K562 (cell line): ENCODE results near the gene MYLK4. TPM values are rescaled to one million over a fixed set of nuclear protein-coding genes. Genes with fewer than 3 reads are reported as not detected.

Experiments
- ATAC-seq: fragments of 200-7000 bp; cut with Tn5 transposase; 3 replicates; pipeline ENCODE4 v1.9.1; 2020; ENCODE audit warnings: moderate library complexity
- BruUV-seq: library from RNA; stranded (reverse); fragments of 400-500 nt; replicated peaks from 2 replicates; lab custom pipeline; 2021; lab: Mats Ljungman, UMichigan
- CTCF ChIA-PET: fragments of 300-600 bp; formaldehyde crosslinking; extraction: SDS; loops from one replicate; lab custom pipeline; 2021; ENCODE audit warnings: low intra/inter-chr PET ratio; lab: Yijun Ruan, JAX
- POLR2A ChIA-PET: fragments of 300-600, 350-650 bp; sonication (Branson Sonifier 250); formaldehyde crosslinking; extraction: SDS; loops from one replicate; lab custom pipeline; 2021; ENCODE audit warnings: antibody characterized with exemption, inconsistent platforms; lab: Yijun Ruan, JAX
- DNase-seq, 4 experiments: peaks; one replicate each; pipeline versions ENCODE4 v3.0.0 to v3.0.0-alpha.2; 2011 to 2018; ENCODE audit warnings: low spot score in 3 of 4, mixed read lengths in 3 of 4; ENCODE audit errors: extremely low read depth in 1 of 4
- FAIRE-seq: peaks from 2 replicates; lab custom pipeline; 2011; peaks lifted over from hg19 to GRCh38; lab: Jason Lieb, UNC
- H2AFZ ChIP-seq: 2 replicates; pipeline ENCODE4 v1.6.0; 2011; ENCODE audit warnings: low read depth, low read length, control low read depth, inconsistent platforms
- H3K27ac ChIP-seq: fragments of 200-600 bp; 3 replicates; pipeline ENCODE4 v1.8.0; 2011; ENCODE audit warnings: low read depth, mild to moderate bottlenecking, control low read depth, inconsistent platforms, low read length, moderate library complexity, mixed read lengths; ENCODE audit errors: extremely low read depth
- H3K27me3 ChIP-seq, 2 experiments: fragments of 300-600 bp in 1 of 2; 2 replicates in 1 of 2; 3 replicates in 1 of 2; pipeline versions ENCODE4 v1.6.0 to v1.8.0; 2011; ENCODE audit warnings: inconsistent platforms in 2 of 2, low read length in 2 of 2, mild to moderate bottlenecking in 1 of 2, mixed read lengths in 1 of 2, moderate library complexity in 1 of 2; ENCODE audit not compliant: control insufficient read depth in 2 of 2, insufficient read depth in 2 of 2
- H3K36me3 ChIP-seq: fragments of 300-600 bp; 3 replicates; pipeline ENCODE4 v1.8.0; 2011; ENCODE audit warnings: mild to moderate bottlenecking, low read length, inconsistent platforms; ENCODE audit not compliant: control insufficient read depth, insufficient read depth
- H3K4me1 ChIP-seq, 2 experiments: fragments of 200-600 bp in 1 of 2; replicated peaks in 1 of 2; 2 replicates in 1 of 2; 3 replicates in 1 of 2; pipeline versions ENCODE4 v1.5.1 to v1.8.0; 2011; ENCODE audit warnings: inconsistent platforms in 2 of 2, low read length in 2 of 2, mild to moderate bottlenecking in 1 of 2, mixed read lengths in 1 of 2, moderate library complexity in 1 of 2; ENCODE audit not compliant: control insufficient read depth in 2 of 2, insufficient read depth in 2 of 2
- H3K4me2 ChIP-seq: 2 replicates; pipeline ENCODE4 v1.6.1; 2011; ENCODE audit warnings: low read length, control low read depth, inconsistent platforms, mixed read lengths; ENCODE audit not compliant: insufficient read depth
- H3K4me3 ChIP-seq: fragments of 200-600 bp; sonication (generic), shearing (Covaris generic); 2 replicates; pipeline ENCODE4 v1.5.1; 2016; ENCODE audit warnings: control low read depth, inconsistent platforms
- H3K79me2 ChIP-seq: fragments of 200-600 bp; 3 replicates; pipeline ENCODE4 v1.8.0; 2011; ENCODE audit warnings: low read length, inconsistent platforms; ENCODE audit not compliant: control insufficient read depth, insufficient read depth
- H3K9ac ChIP-seq, 2 experiments: 2 replicates each; pipeline versions ENCODE4 v1.6.0 to v1.6.1; 2011; ENCODE audit warnings: low read depth in 2 of 2, low read length in 2 of 2, control low read depth in 1 of 2, inconsistent platforms in 1 of 2, mild to moderate bottlenecking in 1 of 2, mixed read lengths in 1 of 2; ENCODE audit not compliant: insufficient read depth in 1 of 2
- H3K9me1 ChIP-seq: one replicate; pipeline ENCODE4 v1.6.0; 2011; ENCODE audit warnings: inconsistent platforms, mild to moderate bottlenecking, low read length, moderate library complexity; ENCODE audit not compliant: control insufficient read depth, insufficient read depth
- H3K9me3 ChIP-seq: replicated peaks from 2 replicates; pipeline ENCODE4 v1.5.1; 2011; ENCODE audit warnings: low read depth, low read length, inconsistent platforms; ENCODE audit not compliant: control insufficient read depth, insufficient read depth
- H4K20me1 ChIP-seq: replicated peaks from 2 replicates; pipeline ENCODE4 v1.6.1; 2011; ENCODE audit warnings: low read length, inconsistent platforms, mixed read lengths; ENCODE audit not compliant: control insufficient read depth, insufficient read depth
- CBFA2T2 ChIP-seq: fragments of 450-650 bp; conservative IDR thresholded peaks from 2 replicates; pipeline ENCODE4 v1.6.1; 2017; ENCODE audit warnings: mild to moderate bottlenecking
- CEBPB ChIP-seq: fragments of 450-650 bp; IDR thresholded peaks from 2 replicates; pipeline ENCODE4 v1.6.1; 2016; ENCODE audit warnings: missing genetic modification characterization, missing compliant biosample characterization
- FOS ChIP-seq: IDR thresholded peaks from 3 replicates; pipeline ENCODE4 v1.6.1; 2011; ENCODE audit not compliant: insufficient read length; ENCODE audit errors: extremely low read depth
- HDGF ChIP-seq: fragments of 450-650 bp; IDR thresholded peaks from 2 replicates; pipeline ENCODE4 v1.6.1; 2016
- HMG20B ChIP-seq: fragments of 250-450 bp; sonication (Bioruptor Pico); IDR thresholded peaks from 2 replicates; pipeline ENCODE4 v1.5.0; 2021; ENCODE audit warnings: mild to moderate bottlenecking
- MCM5 ChIP-seq: fragments of 450-650 bp; IDR thresholded peaks from 2 replicates; pipeline ENCODE4 v1.6.1; 2016; ENCODE audit warnings: low read depth
- MTA1 ChIP-seq: fragments of 450-650 bp; IDR thresholded peaks from 2 replicates; pipeline ENCODE4 v1.6.1; 2017; ENCODE audit warnings: borderline replicate concordance
- NR4A1 ChIP-seq, 2 experiments: fragments of 250-450 bp in 1 of 2; fragments of 450-650 bp in 1 of 2; sonication (Bioruptor Pico) in 1 of 2; IDR thresholded peaks; 2 replicates each; pipeline versions ENCODE4 v1.4.0 to v1.6.1; 2016 to 2020; ENCODE audit warnings: mild to moderate bottlenecking in 2 of 2, missing compliant biosample characterization in 1 of 2, missing genetic modification characterization in 1 of 2, moderate library complexity in 1 of 2
- NRF1 ChIP-seq, 2 experiments: fragments of 450-650 bp; IDR thresholded peaks in 1 of 2; conservative IDR thresholded peaks in 1 of 2; 2 replicates each; pipeline ENCODE4 v1.6.1; 2014; ENCODE audit warnings: mild to moderate bottlenecking in 2 of 2
- SMARCE1 ChIP-seq: fragments of 450-650 bp; IDR thresholded peaks from 2 replicates; pipeline ENCODE4 v1.7.1; 2016; ENCODE audit warnings: mild to moderate bottlenecking
- ZSCAN32 ChIP-seq: fragments of 450-650 bp; formaldehyde crosslinking; IDR thresholded peaks from 2 replicates; pipeline ENCODE4 v1.4.0; 2020; ENCODE audit warnings: mild to moderate bottlenecking, moderate library complexity
- WGBS: fragments of 100-300 bp; shearing (Covaris generic); methylation state at CpG from one replicate; pipeline ENCODE4 v1.1.6; 2016; ENCODE audit warnings: low coverage, mixed read lengths; ENCODE audit not compliant: insufficient coverage; ENCODE audit errors: missing lambda C conversion rate; 5-methylcytosine and 5-hydroxymethylcytosine counted together
- in situ Hi-C: fragments of 300-500 bp; cut with MboI; formaldehyde crosslinking; loops from 4 replicates; pipeline ENCODE4 v1.15.0; 2018; ENCODE audit warnings: inconsistent platforms, mixed read lengths
- intact Hi-C: fragments of 100-400 bp; cut with micrococcal nuclease; formaldehyde crosslinking; loops from 2 replicates; pipeline ENCODE4 v1.14.2; 2022
- polyA plus RNA-seq, 8 experiments: library from polyadenylated mRNA; depleted of rRNA in 4 of 8; stranded (reverse) in 5 of 8; unstranded in 3 of 8; fragments of >200 nt; fragmentation: Nextera tagmentation in 2 of 8; fragmentation: Illumina TruSeq in 1 of 8; extraction: Ambion mirVana in 2 of 8; extraction: Trizol in 1 of 8; gene quantifications; 2 replicates each; pipeline versions ENCODE4 v1.2.1 to v1.2.3, GENCODE V29; 2011 to 2014; ENCODE audit warnings: inconsistent platforms in 1 of 8, missing spikeins in 1 of 8
- total RNA-seq, 7 experiments: library from RNA; depleted of rRNA in 6 of 7; stranded (reverse); fragments of >200 nt in 6 of 7; fragmentation: Illumina TruSeq in 2 of 7; extraction: Trizol in 2 of 7; gene quantifications; 2 replicates each; pipeline versions ENCODE4 v1.2.1 to v1.2.3, GENCODE V29; 2011 to 2021; ENCODE audit warnings: low replicate concordance in 1 of 7
- TF ChIP-seq, protein P1 (sequence below): fragments of 450-650 bp; formaldehyde crosslinking; IDR thresholded peaks from 2 replicates; pipeline ENCODE4 v1.4.0; 2020; ENCODE audit warnings: mild to moderate bottlenecking, moderate library complexity
- TF ChIP-seq, protein P2 (sequence below): fragments of 450-650 bp; IDR thresholded peaks from 2 replicates; pipeline ENCODE4 v1.6.1; 2016; ENCODE audit warnings: low read depth

Gene MYLK4
- total and polyA plus RNA-seq, 9 of the 15 experiments (the other 6 are each of a cell fraction or from before 2014, with no cell fraction given), result 0.01 to 0.15 (median 0.06) TPM

DNA sequence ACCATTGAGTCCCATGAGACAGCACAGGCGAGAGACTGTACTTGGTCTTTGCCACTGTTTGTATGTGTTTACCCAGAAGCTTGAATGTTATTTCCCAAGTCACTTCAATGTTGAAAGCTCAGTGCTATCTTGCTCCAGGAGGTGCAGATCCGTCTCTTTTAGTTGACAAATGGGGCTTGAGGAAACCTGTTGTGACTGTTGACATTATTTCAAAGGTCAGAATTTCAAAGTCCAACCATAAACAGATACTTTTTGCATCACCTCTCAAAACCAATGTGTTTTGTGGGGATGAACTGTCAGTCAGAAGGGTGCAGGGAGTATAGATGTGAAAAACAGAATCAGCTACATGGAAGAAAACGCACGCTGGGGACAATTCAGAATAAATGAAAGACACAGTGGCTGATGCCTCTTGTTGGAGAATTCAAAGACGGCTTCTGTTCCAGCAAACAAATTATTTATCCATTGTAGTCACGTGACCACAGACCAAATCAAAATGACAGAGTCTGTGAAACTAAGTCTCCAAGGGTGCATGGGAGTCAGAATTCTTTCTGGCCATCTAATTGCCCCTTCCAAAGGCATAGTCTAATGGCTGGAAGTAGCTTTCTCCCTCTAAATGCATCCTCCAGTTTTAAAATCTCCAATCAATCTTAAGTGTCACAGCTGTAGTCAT, 83.7 kb downstream of the MYLK4 start:
- peaks cover 42 to 49% of the 10 kb centered on the region in 2 experiments for H3K27me3 ChIP-seq
- BruUV-seq, result no TSS peak
- no peak overlapping the region for H3K27ac ChIP-seq
- ChIA-PET POLR2A (interaction anchor here (0.6 to 0.7 kb wide), 2 partner anchors 401 to 1065 kb away, joined by 3 read pairs; partner anchors contain the start of gene RIPK1), CTCF (no interaction called here)
- no peak overlapping the region for H3K4me3 ChIP-seq
- ATAC-seq (no peak), FAIRE-seq (no peak), DNase-seq (no peak)
- no peaks in the 10 kb centered on the region for H3K9me3 ChIP-seq
- no peak overlapping the region for H2AFZ ChIP-seq
- H3K9me1 ChIP-seq, result no peaks in the 10 kb centered on the region
- intact Hi-C loops, result no loop called here
- no peaks in the 10 kb centered on the region for H3K36me3 ChIP-seq
- 0% methylated on average over 6 of the region's 6 CpGs for WGBS
- H3K79me2 ChIP-seq, result no peaks in the 10 kb centered on the region
- H3K9ac ChIP-seq, result no peak overlapping the region
- no peaks in the 10 kb centered on the region for H4K20me1 ChIP-seq
- H3K4me1 ChIP-seq, result no peaks in the 10 kb centered on the region
- in situ Hi-C loops, result no loop called here
- no peak overlapping the region for H3K4me2 ChIP-seq
- no peak for TF ChIP-seq HMG20B (CRISPR knock-in tag)
- TF ChIP-seq NR4A1 (CRISPR knock-in tag; IDR thresholded peaks at IDR 0.05), result no peak
- no peak for TF ChIP-seq NR4A1 (tag; IDR thresholded peaks at IDR 0.05)
- no peak for TF ChIP-seq MCM5
- TF ChIP-seq FOS, result no peak
- TF ChIP-seq MTA1, result no peak
- TF ChIP-seq, protein P1, sequence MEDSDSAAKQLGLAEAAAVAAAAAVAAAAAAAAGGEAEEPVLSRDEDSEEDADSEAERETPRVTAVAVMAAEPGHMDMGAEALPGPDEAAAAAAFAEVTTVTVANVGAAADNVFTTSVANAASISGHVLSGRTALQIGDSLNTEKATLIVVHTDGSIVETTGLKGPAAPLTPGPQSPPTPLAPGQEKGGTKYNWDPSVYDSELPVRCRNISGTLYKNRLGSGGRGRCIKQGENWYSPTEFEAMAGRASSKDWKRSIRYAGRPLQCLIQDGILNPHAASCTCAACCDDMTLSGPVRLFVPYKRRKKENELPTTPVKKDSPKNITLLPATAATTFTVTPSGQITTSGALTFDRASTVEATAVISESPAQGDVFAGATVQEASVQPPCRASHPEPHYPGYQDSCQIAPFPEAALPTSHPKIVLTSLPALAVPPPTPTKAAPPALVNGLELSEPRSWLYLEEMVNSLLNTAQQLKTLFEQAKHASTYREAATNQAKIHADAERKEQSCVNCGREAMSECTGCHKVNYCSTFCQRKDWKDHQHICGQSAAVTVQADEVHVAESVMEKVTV (CRISPR knock-in tag), result no peak
- TF ChIP-seq, protein P2, sequence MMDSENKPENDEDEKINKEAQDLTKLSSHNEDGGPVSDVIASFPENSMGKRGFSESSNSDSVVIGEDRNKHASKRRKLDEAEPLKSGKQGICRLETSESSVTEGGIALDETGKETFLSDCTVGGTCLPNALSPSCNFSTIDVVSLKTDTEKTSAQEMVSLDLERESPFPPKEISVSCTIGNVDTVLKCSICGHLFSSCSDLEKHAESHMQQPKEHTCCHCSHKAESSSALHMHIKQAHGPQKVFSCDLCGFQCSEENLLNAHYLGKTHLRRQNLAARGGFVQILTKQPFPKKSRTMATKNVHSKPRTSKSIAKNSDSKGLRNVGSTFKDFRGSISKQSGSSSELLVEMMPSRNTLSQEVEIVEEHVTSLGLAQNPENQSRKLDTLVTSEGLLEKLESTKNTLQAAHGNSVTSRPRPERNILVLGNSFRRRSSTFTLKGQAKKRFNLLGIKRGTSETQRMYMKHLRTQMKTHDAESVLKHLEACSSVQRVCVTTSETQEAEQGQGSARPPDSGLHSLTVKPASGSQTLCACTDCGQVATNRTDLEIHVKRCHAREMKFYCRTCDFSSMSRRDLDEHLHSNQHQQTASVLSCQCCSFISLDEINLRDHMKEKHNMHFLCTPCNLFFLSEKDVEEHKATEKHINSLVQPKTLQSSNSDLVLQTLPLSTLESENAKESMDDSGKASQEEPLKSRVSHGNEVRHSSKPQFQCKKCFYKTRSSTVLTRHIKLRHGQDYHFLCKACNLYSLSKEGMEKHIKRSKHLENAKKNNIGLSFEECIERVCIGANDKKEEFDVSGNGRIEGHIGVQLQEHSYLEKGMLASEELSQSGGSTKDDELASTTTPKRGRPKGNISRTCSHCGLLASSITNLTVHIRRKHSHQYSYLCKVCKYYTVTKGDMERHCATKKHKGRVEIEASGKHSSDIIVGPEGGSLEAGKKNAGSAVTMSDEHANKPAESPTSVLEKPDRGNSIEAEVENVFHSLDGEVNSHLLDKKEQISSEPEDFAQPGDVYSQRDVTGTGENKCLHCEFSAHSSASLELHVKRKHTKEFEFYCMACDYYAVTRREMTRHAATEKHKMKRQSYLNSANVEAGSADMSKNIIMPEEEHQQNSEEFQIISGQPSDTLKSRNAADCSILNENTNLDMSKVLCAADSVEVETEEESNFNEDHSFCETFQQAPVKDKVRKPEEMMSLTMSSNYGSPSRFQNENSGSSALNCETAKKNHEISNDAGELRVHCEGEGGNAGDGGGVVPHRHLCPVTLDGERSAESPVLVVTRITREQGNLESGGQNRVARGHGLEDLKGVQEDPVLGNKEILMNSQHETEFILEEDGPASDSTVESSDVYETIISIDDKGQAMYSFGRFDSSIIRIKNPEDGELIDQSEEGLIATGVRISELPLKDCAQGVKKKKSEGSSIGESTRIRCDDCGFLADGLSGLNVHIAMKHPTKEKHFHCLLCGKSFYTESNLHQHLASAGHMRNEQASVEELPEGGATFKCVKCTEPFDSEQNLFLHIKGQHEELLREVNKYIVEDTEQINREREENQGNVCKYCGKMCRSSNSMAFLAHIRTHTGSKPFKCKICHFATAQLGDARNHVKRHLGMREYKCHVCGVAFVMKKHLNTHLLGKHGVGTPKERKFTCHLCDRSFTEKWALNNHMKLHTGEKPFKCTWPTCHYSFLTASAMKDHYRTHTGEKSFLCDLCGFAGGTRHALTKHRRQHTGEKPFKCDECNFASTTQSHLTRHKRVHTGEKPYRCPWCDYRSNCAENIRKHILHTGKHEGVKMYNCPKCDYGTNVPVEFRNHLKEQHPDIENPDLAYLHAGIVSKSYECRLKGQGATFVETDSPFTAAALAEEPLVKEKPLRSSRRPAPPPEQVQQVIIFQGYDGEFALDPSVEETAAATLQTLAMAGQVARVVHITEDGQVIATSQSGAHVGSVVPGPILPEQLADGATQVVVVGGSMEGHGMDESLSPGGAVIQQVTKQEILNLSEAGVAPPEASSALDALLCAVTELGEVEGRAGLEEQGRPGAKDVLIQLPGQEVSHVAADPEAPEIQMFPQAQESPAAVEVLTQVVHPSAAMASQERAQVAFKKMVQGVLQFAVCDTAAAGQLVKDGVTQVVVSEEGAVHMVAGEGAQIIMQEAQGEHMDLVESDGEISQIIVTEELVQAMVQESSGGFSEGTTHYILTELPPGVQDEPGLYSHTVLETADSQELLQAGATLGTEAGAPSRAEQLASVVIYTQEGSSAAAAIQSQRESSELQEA, result no peak
- no peak for TF ChIP-seq ZSCAN32
- TF ChIP-seq SMARCE1, result no peak
- no peak for TF ChIP-seq CEBPB (tag)
- no peak for TF ChIP-seq NRF1 (conservative IDR thresholded peaks at IDR 0.05 in 1 of 2, IDR thresholded peaks at IDR 0.05 in 1 of 2)
- TF ChIP-seq CBFA2T2, result peak; percentile 54
- TF ChIP-seq HDGF, result no peak
